Spleen (tissue), 7 donors: Measurements from ENCODE around the gene RABGAP1.

Experiments
- CTCF ChIP-seq, 11 experiments: fragments of 200-600 bp in 7 of 11; fragments of 450-650 bp in 4 of 11; sonication (generic) in 4 of 11; IDR thresholded peaks in 8 of 11; conservative IDR thresholded peaks in 3 of 11; 1 replicate in 7 of 11; 2 replicates in 4 of 11; pipeline versions ENCODE4 v1.4.0 to v1.8.0; 2016 to 2021; ENCODE audit warnings: antibody characterized with exemption in 11 of 11, inconsistent platforms in 4 of 11, mild to moderate bottlenecking in 1 of 11
- POLR2A ChIP-seq, 3 donors: fragments of 450-650 bp; IDR thresholded peaks; one replicate each; pipeline ENCODE4 v1.5.1; 2017; ENCODE audit warnings: antibody characterized with exemption in 3 of 3, mild to moderate bottlenecking in 1 of 3
- POLR2AphosphoS5 ChIP-seq, 3 donors: sonication (generic); formaldehyde crosslinking; IDR thresholded peaks; one replicate each; pipeline ENCODE4 v1.5.1; 2017; ENCODE audit warnings: antibody characterized with exemption in 3 of 3
- donor health status: DM: no; HTN: no; CAD: no; lungs with moderate emphysema.
- donor health status: DM: no; HTN: no; CAD: no.
- donor health status: DM: no; HTN: no; CAD: no.

GRCh38 chr9:123007269-123007668, 66.4 kb downstream of the RABGAP1 start:
- TF ChIP-seq CTCF (IDR thresholded peaks at IDR 0.05 in 8 of 11, conservative IDR thresholded peaks at IDR 0.05 in 3 of 11) (no peak), POLR2A (IDR thresholded peaks at IDR 0.05) (no peak), POLR2AphosphoS5 (IDR thresholded peaks at IDR 0.05) (no peak)
